GM18502 (cell line): Measurements from ENCODE around the gene VPS52.

ENCODE experiments used
- ATAC-seq: cut with Tn5 transposase; IDR thresholded peaks from one replicate; pipeline ENCODE4 v1.9.1; 2021; ENCODE audit warnings: mild to moderate bottlenecking; ENCODE audit not compliant: unreplicated experiment, poor library complexity

The VPS52 gene

GRCh38 chr6:33213166-33213988, 58.3 kb downstream of the VPS52 start:
- no peak for ATAC-seq

DNA sequence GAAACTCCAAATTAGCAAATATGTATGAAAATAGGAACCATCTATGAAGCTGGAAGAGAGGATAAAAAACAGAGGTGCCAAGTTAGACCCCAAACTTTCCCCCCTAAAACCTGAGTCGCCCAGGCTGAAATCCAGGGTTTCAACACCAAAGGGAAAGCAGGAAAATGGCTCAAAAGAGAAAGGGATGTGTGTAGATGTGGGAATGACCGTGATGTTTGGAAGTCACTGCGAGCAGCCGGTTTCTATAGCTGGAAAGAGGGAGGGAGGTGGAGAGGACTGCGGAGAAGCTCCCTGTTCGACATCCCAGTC, 58.9 kb downstream of the VPS52 start:
- ATAC-seq = no peak

GRCh38 chr6:33211666-33212422, 59.8 kb downstream of the VPS52 start:
- ATAC-seq = no peak

GRCh38 chr6:33211136-33211535, 60.5 kb downstream of the VPS52 start:
- ATAC-seq = no peak

- ATAC-seq = no peak
Measured at GRCh38 chr6:33209856-33210255, 61.8 kb downstream of the VPS52 start.

GRCh38 chr6:33208091-33208967, 63.3 kb downstream of the VPS52 start, which contains the start of gene RING1:
Gene RING1, plus strand, starts transcription at chr6:33208500. Its CDS starts 323 bp downstream, at chr6:33208823.
- ATAC-seq = peak; percentile 48

DNA sequence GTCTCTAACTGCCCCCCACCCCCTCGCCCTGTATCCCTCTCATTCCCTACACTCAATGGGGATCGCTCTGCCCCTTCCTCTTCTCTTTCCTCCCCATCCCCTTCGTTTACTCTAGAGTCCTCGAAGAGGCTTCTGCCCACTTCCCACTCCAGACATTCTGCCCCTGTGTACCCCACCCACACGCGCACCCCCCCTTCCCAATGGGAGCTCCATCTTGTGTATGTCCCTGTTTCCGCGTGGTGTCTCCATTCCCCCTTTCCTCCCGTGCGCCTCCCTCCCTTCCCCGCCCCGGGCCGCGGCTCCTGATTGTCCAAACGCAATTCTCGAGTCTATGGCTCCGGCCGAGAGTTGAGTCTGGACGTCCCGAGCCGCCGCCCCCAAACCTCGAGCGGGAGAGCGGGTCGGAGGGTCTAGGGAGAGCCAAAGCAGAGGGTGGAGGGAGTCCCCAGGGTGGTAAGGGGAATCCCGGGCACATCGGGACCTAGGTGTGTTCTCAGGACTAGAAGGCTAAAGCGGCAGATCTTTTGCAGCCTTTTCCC, 64.1 kb downstream of the VPS52 start:
- peak; percentile 18 for ATAC-seq

GRCh38 chr6:33206864-33207551, 64.7 kb downstream of the VPS52 start:
- ATAC-seq = no peak

GRCh38 chr6:33206027-33206863, 65.4 kb downstream of the VPS52 start:
- ATAC-seq = no peak

GRCh38 chr6:33205191-33206026, 66.3 kb downstream of the VPS52 start:
- ATAC-seq = no peak

- peak; percentile 49 for ATAC-seq
Measured at GRCh38 chr6:33204415-33205190, 67.1 kb downstream of the VPS52 start, which contains the start of gene HSD17B8. Gene HSD17B8, plus strand, starts transcription at chr6:33204655. Its CDS starts 14 bp downstream, at chr6:33204669.

GRCh38 chr6:33204165-33204414, 67.6 kb downstream of the VPS52 start:
- no peak for ATAC-seq

DNA sequence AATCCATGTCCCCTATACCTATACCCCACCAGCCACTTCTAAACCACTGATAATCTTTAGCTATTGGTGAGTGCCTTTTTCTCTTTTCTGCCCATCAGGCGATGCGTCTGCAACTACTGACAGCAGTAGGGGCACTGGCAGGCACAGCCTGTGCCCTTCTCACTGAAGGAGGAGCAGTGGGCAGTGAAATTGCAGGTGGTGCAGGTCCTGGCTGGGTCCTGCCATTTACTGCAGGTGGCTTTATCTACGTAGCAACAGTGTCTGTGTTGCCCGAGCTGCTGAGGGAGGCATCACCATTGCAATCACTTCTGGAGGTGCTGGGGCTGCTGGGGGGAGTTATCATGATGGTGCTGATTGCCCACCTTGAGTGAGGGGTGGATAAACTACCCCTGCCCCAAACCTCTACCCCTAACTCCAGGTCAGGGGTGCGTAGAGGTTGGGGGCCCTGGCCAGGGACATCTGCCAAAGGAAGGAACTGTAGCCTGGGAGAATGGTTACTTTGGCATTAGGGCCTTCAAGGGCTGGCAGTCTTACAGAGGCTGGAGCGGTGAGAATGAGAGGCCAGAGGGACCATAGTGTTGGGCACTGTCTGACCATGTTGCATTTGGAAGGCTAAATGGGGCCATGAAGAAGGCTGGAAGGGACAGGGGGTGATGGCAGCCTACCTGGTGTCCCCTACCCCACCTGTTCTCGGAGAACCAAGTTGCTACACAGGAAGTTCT, 68.1 kb downstream of the VPS52 start:
- ATAC-seq = no peak

GRCh38 chr6:33202799-33203198, 68.9 kb downstream of the VPS52 start:
- no peak for ATAC-seq

- ATAC-seq = no peak
Measured at GRCh38 chr6:33201935-33202334, 69.7 kb downstream of the VPS52 start.

GRCh38 chr6:33201147-33201545, 70.5 kb downstream of the VPS52 start:
- no peak for ATAC-seq
